Testis (tissue), 3 donors: Measurements from ENCODE around the gene RASSF10. TPM values are rescaled to one million over a fixed set of nuclear protein-coding genes. Genes with fewer than 3 reads are reported as not detected.

Experiments
- DNase-seq: peaks from one replicate; pipeline ENCODE4 v3.0.0-alpha.2; 2019
- H3K27ac ChIP-seq, 2 donors: fragments of 200-600 bp; sonication (generic); one replicate each; pipeline ENCODE4 v1.5.1; 2019
- H3K27me3 ChIP-seq: fragments of 200-600 bp; sonication (generic); one replicate; pipeline ENCODE4 v1.5.1; 2019
- H3K36me3 ChIP-seq: fragments of 200-600 bp; sonication (generic); one replicate; pipeline ENCODE4 v1.5.1; 2017; ENCODE audit warnings: low read depth; ENCODE audit errors: missing control alignments
- H3K4me1 ChIP-seq: fragments of 200-600 bp; sonication (generic); one replicate; pipeline ENCODE4 v1.5.1; 2019
- H3K4me3 ChIP-seq, 2 donors: fragments of 200-600 bp; sonication (generic); one replicate each; pipeline ENCODE4 v1.5.1; 2017 to 2019
- H3K9me3 ChIP-seq: fragments of 200-600 bp; sonication (generic); one replicate; pipeline ENCODE4 v1.5.1; 2017
- POLR2A ChIP-seq: fragments of 450-650 bp; IDR thresholded peaks from one replicate; pipeline ENCODE4 v1.6.1; 2017; ENCODE audit warnings: antibody characterized with exemption, mild to moderate bottlenecking, moderate library complexity
- WGBS, 2 donors: methylation state at CpG; one replicate each; pipeline ENCODE4 v1.1.5; 2018; 5-methylcytosine and 5-hydroxymethylcytosine counted together
- intact Hi-C: fragments of 100-400 bp; cut with DNase I; formaldehyde crosslinking; loops from one replicate; pipeline ENCODE4 v1.15.1; 2023; ENCODE audit warnings: low total_unique reads
- polyA plus RNA-seq: library from polyadenylated mRNA; stranded (reverse); fragments of 350-450 nt; fragmentation: Illumina TruSeq; extraction: RNeasy Lipid Tissue Mini Kit (QIAGEN cat#74804); gene quantifications from one replicate; pipeline ENCODE4 v1.2.3, GENCODE V29; 2014; ENCODE audit warnings: low read depth, low replicate concordance; ENCODE audit not compliant: insufficient read depth
- total RNA-seq, 2 donors: library from RNA; depleted of rRNA; stranded (reverse); fragments of >200 nt; gene quantifications; one replicate each; pipeline ENCODE4 v1.2.3, GENCODE V29; 2016
- TF ChIP-seq, protein P1 (sequence below), 3 experiments: fragments of 450-650 bp in 2 of 3; fragments of 200-600 bp in 1 of 3; sonication (generic) in 1 of 3; IDR thresholded peaks; one replicate each; pipeline ENCODE4 v1.5.1; 2016 to 2019; ENCODE audit warnings: antibody characterized with exemption in 3 of 3, mild to moderate bottlenecking in 2 of 3, moderate library complexity in 1 of 3

RASSF10 gene
- total and polyA plus RNA-seq, 3 donors from 2014 or later = 2.9 to 6.3 (median 3.0) TPM

DNA sequence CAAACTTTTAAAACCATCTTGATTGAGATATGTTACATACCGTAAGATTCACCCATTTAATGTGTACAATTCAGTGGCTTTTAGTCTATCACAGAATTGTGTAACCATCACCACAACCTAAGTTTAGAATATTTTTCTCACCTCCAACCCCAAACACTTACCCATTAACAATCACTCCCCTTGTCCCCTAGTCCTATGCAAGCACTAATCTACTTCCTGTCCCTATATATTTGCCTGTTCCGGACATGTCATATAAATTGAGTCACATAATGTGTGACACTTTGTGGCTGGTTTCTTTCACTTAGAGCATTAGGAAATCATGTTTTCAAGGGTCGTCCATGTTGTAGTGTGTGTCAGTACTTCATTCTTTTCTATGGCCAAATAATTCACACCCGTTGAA lies 38.8 kb downstream of the RASSF10 start:
- no peaks in the 10 kb centered on the region for H3K4me1 ChIP-seq
- TF ChIP-seq POLR2A = no peak
- TF ChIP-seq, protein P1, sequence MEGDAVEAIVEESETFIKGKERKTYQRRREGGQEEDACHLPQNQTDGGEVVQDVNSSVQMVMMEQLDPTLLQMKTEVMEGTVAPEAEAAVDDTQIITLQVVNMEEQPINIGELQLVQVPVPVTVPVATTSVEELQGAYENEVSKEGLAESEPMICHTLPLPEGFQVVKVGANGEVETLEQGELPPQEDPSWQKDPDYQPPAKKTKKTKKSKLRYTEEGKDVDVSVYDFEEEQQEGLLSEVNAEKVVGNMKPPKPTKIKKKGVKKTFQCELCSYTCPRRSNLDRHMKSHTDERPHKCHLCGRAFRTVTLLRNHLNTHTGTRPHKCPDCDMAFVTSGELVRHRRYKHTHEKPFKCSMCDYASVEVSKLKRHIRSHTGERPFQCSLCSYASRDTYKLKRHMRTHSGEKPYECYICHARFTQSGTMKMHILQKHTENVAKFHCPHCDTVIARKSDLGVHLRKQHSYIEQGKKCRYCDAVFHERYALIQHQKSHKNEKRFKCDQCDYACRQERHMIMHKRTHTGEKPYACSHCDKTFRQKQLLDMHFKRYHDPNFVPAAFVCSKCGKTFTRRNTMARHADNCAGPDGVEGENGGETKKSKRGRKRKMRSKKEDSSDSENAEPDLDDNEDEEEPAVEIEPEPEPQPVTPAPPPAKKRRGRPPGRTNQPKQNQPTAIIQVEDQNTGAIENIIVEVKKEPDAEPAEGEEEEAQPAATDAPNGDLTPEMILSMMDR (IDR thresholded peaks at IDR 0.05) = no peak
- H3K27ac ChIP-seq = no peak overlapping the region
- H3K9me3 ChIP-seq = no peaks in the 10 kb centered on the region
- WGBS, 2 donors = 71 to 97% methylated on average over 4 of the region's 4 CpGs
- H3K36me3 ChIP-seq = no peaks in the 10 kb centered on the region
- intact Hi-C loops = no loop called here
- DNase-seq = no peak
- H3K4me3 ChIP-seq = no peak overlapping the region
- no peaks in the 10 kb centered on the region for H3K27me3 ChIP-seq

DNA sequence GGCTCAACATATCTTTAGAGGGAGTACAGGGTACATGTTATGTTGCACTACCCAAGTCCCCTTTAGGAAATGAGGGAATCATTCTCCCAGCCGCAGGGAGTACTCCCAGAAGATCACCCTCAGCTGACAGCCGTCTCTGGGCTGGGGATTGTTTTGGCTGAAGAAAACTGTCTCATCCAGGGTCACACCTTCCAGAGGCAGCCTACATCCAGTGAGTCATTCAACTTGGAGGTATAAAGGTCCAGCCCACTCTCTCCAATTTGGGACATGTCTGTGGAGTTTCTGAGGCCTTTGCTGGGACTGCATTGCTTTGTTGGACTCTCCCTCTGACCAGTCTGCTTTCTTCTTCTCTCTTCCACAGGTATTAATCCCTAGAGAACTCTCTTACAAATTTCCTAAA lies 42.1 kb downstream of the RASSF10 start:
- Histone ChIP-seq H3K36me3 (no peaks in the 10 kb centered on the region), H3K9me3 (no peaks in the 10 kb centered on the region), H3K4me3 (no peak overlapping the region), H3K27me3 (no peaks in the 10 kb centered on the region), H3K27ac (no peak overlapping the region), H3K4me1 (no peaks in the 10 kb centered on the region)
- DNase-seq = no peak
- WGBS, 2 donors = 50 to 71% methylated on average over 1 to 2 of the region's 2 CpGs
- TF ChIP-seq, protein P1 (IDR thresholded peaks at IDR 0.05) = no peak
- TF ChIP-seq POLR2A = no peak
- intact Hi-C loops = no loop called here

GRCh38 chr11:13052130-13052571 lies 43.0 kb downstream of the RASSF10 start:
- no peaks in the 10 kb centered on the region for H3K36me3 ChIP-seq

GRCh38 chr11:13053255-13053917 lies 44.3 kb downstream of the RASSF10 start:
- no peak for TF ChIP-seq POLR2A
- TF ChIP-seq, protein P1 (IDR thresholded peaks at IDR 0.05) = no peak
- no peak for DNase-seq
- no peak overlapping the region for H3K27ac ChIP-seq
- H3K4me1 ChIP-seq = no peaks in the 10 kb centered on the region
- H3K4me3 ChIP-seq = no peak overlapping the region
- no peaks in the 10 kb centered on the region for H3K36me3 ChIP-seq
- intact Hi-C loops = no loop called here
- H3K9me3 ChIP-seq = no peaks in the 10 kb centered on the region
- H3K27me3 ChIP-seq = no peaks in the 10 kb centered on the region
- WGBS, 2 donors = 73 to 83% methylated on average over 6 of the region's 6 CpGs

More at GRCh38 chr11:13052130-13052571, 43.0 kb downstream of the RASSF10 start:
- Histone ChIP-seq H3K27ac (no peak overlapping the region), H3K9me3 (no peaks in the 10 kb centered on the region), H3K4me3 (no peak overlapping the region), H3K27me3 (no peaks in the 10 kb centered on the region), H3K4me1 (no peaks in the 10 kb centered on the region)
- no peak for DNase-seq
- WGBS, 2 donors = 82 to 88% methylated on average over 5 of the region's 5 CpGs
- intact Hi-C loops = no loop called here
- no peak for TF ChIP-seq POLR2A
- TF ChIP-seq, protein P1 (IDR thresholded peaks at IDR 0.05) = no peak

- no peak for TF ChIP-seq POLR2A
- TF ChIP-seq, protein P1 (IDR thresholded peaks at IDR 0.05) = no peak
- WGBS, 2 donors = 78 to 85% methylated on average over 3 of the region's 3 CpGs
- no peak overlapping the region for H3K4me3 ChIP-seq
- no peak for DNase-seq
- H3K27ac ChIP-seq = no peak overlapping the region
- H3K27me3 ChIP-seq = no peaks in the 10 kb centered on the region
- no peaks in the 10 kb centered on the region for H3K4me1 ChIP-seq
- H3K9me3 ChIP-seq = no peaks in the 10 kb centered on the region
- no peaks in the 10 kb centered on the region for H3K36me3 ChIP-seq
- intact Hi-C loops = no loop called here
These were observed 45.2 kb downstream of the RASSF10 start for GRCh38 chr11:13054278-13054677.
